ENCODE data around the gene IFITM5.
"Not testable (repeated sequence)": the region's sequence is repeated elsewhere in the genome, so short reads cannot be mapped to it uniquely, and the experiment has no call there.

The IFITM5 gene

DNA sequence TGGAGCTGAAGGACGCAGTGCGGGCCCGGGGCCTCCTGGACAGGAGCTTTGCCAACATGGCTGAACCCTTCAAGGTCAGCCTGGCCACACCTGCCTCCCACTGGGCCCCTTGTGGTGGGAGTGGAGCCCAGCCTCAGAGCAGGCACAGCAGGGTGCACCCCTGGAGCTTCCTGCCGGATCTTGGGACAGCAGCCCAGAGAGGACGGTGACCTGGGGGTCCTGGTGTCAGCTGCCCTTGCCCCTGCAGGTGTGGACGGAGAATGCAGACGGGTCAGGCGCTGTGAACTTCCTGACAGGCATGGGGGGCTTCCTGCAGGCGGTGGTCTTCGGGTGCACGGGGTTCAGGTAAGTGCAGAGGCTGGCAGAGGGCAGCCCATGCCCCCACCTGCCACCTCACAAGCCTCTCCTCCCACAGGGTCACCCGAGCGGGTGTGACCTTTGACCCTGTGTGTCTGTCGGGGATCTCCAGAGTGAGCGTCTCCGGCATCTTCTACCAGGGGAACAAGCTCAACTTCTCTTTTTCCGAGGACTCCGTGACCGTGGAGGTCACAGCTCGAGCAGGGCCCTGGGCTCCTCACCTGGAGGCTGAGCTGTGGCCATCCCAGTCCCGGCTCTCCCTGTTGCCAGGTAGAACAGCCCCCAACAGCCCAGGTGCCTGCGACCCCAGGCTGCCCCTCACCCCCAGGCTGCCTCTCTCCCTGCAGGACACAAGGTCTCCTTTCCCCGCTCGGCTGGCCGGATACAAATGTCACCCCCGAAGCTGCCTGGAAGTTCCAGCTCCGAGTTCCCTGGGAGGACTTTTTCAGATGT is 5.3 kb downstream of the IFITM5 start:
- DNase-seq = no peak

DNA sequence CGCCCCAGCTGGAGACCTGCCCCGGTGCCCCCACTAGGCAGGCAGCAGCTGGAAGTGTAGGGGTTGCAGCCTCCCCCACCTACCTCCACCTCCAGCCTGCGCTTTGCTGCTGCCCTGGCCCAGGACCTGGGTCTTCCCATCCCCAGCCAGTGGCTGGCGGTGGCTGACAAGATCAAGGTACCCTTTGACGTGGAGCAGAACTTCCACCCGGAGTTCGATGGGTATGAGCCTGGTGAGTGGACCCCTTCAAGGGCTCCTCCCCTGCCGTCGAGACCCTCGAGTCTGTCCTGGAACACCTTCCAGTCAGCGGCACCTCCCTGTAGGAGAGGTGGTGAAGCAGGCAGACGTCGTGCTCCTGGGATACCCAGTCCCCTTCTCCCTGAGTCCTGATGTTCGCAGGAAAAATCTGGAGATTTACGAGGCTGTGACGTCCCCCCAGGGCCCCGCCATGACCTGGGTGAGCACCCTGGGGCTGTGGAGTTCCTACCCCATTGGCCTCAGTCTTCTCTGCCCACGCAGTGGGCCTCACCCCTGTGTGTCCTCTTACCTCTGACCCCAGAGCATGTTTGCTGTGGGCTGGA is 6.0 kb downstream of the IFITM5 start:
- DNase-seq = no peak

DNA sequence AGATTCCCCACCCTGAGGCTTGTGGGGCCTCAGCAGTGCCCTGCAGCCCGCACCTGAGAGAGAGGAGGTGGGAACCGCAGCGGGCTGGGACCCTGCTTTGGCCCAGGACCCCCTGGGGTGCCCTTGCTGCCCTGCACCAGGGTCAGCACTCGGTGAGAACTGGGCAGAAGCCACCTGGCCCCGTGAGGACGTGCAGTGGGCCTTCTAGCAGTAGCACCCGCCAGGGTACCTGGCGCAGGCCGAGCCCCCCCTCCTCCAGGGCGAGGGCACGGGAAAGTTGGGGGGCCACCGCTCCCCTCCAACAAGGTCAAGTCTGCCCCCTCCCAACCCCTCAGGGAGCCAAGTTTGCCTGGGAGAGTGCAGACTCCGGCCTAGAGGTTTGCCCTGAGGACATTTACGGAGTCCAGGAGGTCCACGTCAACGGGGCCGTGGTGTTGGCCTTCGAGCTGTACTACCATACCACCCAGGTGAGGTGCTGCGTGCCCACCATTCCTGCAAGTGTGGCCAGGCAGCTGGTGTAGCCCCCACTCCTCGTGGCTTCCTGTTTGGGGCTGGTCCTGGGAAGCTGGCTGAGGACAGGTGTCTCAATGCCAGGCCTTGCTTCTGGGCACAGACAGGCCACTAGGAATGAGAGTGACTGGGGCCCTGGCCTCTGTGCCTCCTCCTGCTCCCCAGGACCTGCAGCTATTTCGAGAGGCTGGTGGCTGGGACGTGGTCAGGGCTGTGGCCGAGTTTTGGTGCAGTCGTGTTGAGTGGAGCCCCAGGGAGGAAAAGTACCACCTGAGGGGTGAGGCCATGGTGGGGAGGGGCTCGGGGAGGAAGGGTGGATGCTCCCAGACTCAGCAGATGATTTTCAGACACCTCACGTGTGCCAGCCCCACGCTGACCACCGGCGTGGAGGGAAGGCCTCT is 6.9 kb downstream of the IFITM5 start:
- DNase-seq = no peak

DNA sequence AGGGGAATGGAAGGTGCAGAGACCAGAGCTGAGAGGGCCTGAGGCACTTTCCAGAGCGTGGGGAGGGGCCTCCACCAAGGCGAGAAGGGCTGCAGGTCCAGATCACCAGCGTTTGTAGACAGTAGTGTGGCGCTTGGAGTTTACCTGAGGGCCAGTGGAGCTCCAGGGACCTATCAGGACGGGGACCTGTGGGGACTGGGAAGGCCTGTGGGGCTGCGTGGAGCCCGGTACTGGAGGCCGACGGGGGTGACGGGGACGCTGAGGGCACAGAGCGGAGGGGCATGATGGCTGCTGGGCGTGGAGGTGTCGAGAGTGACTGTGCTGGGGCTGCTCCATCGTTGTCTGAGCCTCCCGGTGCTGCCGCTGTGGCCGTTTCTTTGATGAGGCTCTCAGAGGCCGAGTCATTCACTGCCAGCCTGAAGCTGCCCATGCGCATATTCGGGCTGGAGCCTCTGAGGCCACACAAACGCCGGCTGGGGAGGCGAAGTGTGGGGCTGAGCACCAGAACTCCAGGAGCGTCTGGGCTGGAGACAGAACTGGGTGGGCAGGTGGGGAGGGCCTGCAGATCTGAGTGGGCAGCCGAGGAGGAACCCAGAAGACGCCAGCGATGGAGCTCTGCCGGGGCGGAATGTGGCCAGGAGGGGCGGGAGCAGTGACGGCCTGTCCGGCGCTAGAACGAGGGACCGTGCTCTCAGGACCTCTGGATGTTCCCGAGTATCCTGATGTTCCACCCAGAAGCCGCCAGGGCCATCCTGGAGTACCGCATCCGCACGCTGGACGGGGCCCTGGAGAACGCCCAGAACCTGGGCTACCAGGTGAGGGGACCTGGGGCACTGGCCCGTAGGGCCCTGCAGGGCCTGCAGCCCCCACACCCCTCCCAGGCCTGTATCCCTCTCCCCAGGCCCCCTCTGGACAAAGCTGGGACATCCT is 7.8 kb downstream of the IFITM5 start:
- DNase-seq = no peak

DNA sequence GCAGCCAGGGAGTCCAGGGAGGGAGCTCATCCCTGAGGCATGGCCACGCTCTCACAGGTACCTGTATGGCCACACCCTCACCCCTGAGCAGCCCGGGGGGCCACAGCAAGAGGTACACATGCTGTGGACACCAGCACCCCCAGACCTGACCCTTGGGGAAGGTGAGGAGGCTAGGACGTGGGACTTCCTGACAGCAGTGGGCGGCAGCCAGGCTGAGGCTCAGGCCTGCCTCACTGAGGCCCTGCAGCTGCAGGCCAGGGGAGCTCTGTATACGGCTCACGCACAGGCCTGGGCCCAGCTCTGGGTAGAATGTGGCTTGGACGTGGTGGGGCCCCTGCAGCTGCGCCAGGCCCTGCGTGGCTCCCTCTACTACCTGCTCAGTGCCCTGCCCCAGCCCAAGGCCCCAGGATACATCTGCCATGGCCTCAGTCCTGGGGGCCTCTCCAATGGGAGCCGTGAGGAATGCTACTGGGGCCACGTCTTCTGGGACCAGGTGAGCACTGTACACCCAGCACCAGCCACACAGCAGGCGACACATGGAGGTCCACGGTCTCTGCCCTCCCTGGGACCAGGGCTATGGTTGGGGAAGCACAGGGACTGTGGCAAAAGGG is 8.6 kb downstream of the IFITM5 start:
- no peak for DNase-seq

DNA sequence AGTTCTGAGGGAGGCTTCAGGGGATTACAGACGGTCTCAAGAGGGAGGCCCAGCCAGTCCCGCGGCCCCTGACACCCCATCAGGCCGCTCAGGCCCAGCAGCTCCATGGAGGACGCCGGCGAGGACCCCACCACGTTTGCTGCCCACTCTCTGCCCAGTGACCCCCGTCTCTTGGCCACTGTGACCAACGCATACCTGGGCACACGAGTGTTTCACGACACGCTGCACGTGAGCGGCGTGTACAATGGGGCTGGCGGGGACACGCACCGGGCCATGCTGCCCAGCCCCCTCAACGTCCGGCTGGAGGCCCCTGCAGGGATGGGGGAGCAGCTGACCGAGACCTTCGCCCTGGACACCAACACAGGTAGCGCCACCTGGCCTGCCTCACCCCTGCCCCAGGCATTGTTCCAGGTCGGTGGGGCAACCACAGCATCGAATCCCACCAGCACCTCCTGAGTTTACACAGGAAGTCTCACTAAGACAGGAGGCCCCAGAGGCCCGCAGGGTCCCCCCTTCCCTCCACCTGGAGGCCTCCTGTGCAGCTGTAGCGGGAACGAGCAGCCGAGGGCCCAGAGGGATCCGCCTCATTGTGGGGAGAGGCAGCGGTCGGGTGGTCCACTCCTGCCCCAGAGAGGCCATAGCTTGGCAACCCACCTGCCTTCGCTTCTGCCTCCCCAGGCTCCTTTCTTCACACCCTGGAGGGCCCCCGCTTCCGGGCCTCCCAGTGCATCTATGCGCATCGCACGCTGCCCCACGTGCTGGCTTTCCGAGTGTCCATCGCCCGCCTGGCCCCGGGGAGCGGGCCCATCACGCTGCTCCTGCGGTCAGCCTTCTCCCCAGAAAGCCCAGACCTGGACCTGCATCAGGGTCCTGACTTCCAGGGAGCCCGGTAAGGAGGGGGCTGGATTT is 9.4 kb downstream of the IFITM5 start:
- DNase-seq = no peak

DNA sequence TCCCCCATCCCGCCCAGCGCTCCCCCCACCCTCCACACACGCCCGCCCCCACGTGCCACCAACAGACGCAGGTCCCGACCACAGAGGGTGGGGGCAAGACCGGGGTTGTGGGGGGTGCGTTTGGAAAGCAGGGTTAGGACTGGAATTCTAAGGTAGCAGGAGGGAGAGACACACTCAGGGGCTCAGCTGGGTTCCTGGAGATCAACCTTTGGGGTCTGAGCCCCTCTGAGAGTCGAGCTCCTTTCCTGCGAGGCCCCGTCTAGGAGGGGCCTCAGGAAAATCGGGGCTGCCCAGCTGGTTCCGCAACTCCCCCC is 10.0 kb downstream of the IFITM5 start:
- DNase-seq = no peak

DNA sequence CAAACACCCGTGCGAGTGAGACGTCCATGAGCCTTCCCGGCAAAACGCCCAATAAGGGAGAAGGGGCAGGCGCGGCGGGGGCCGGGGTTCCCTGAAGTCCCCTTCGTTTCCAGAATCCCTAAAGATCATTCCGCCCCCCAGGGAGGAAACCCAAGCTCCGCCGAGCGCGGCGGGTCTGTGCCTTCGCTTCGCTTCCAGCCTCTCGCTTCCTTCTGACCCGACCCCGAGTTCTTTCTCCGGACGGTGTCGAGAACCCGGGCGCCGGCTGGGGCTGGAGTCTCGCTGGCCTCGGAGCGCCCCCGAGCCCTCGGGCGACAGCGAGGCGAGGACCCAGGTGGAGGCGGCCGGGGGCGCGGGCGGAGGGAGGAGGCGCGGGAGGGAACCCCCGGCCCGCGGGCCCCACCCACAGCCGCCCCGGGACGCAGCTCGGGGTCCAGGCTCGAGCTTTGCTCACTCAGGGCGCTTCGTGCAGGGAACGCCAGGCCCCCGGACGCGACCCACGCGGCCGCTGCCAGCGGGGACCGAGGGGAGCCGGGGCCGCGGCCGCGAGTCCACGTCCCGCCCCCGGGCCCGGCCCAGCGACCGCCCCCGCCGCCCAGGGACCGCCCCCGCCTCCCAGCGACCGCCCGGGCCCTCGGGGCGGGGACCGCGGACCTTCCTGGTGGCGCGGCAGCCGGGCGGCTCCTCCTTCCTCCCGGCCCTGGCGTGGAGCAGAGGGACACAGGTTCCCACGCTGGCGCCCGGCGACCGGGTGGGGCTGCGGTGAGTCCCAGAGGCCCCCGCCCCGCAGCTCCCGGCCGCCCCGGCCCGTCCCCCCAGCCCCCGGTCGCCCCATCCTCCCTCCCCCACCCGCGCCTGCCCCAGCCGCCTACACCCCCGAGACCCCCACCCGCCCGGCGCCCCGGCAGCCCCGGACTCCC is 10.6 kb downstream of the IFITM5 start, which contains the start of gene PGGHG:
PGGHG (plus strand) TSS at position 649 of the 920 bp plus-strand sequence. CDS start 691 bp downstream, outside the sequence.
- DNase-seq = no peak

DNA sequence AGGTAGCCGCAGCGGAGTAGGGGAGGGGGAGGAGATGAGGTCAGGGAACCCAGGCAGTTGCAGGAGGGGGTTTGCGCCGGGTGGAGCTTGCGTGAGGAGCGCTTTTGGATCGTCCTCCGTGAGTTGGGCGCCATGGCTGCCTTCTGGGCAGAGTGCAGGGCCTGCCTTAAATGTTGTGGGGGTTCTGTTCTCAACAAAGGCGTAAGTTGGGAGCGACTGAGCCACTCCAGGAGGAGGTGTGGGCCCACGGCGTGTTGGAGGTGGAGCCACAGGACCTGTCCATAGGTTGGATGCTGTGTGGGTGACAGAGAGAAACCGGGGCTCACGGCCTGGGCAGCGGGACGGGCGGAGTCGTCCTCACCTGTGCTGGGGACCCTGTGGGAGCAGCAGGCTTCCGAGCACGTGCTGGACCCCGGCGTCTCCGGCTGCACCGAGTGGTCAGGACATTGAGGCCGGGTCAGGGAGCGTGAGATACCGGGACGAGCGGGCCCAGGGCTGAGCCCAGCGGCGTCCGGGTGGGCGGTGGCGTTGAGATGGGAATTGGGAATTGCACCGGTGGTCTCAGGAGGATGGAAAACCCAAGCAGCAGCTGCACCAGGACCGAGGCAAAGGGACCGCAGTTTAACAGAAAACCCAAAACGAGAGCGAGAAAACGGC is 11.4 kb downstream of the IFITM5 start:
- DNase-seq = no peak

DNA sequence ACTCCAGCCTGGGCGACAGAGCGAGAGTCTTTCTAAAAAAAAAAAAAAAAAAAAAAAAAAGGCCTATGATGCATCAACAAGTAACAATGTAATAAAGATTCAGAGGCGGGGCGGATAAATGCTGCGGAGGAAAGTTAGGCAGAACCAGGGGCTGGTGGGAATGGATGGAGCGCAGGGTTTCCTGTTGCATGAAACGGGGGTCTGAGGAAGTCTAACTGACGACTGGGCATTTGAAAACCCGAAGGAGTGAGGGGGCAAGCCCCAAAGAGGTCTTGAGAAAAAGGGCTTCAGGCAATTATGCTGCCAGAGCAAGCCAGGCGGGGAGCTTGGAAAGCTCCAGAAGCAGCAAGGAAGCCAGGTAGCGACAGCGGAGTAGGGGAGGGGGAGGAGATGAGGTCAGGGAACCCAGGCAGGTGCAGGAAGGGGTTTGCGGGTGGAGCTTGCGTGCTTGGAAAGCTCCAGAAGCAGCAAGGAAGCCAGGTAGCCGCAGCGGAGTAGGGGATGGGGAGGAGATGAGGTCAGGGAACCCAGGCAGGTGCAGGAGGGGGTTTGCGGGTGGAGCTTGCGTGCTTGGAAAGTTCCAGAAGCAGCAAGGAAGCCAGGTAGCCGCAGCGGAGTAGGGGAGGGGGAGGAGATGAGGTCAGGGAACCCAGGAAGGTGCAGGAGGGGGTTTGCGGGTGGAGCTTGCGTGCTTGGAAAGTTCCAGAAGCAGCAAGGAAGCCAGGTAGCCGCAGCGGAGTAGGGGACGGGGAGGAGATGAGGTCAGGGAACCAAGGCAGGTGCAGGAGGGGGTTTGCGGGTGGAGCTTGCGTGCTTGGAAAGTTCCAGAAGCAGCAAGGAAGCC is 12.1 kb downstream of the IFITM5 start:
- DNase-seq = not testable (repeated sequence)

DNA sequence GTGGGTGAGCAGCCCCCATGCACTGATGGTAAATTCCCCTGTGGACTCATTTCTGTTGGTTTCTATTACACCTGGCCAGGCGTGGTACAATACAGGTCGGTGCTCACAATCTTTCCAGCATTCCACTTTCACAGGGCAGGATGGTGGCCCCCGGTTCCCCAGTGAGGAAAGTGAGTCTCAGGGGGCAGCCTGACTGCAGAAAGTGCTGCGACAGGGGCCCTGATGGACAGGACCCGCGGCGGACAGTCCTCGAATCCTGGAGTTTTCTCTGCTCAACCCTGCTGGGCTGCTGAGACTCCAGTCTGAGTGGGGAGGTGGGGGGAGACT is 13.5 kb downstream of the IFITM5 start:
- DNase-seq = no peak

DNA sequence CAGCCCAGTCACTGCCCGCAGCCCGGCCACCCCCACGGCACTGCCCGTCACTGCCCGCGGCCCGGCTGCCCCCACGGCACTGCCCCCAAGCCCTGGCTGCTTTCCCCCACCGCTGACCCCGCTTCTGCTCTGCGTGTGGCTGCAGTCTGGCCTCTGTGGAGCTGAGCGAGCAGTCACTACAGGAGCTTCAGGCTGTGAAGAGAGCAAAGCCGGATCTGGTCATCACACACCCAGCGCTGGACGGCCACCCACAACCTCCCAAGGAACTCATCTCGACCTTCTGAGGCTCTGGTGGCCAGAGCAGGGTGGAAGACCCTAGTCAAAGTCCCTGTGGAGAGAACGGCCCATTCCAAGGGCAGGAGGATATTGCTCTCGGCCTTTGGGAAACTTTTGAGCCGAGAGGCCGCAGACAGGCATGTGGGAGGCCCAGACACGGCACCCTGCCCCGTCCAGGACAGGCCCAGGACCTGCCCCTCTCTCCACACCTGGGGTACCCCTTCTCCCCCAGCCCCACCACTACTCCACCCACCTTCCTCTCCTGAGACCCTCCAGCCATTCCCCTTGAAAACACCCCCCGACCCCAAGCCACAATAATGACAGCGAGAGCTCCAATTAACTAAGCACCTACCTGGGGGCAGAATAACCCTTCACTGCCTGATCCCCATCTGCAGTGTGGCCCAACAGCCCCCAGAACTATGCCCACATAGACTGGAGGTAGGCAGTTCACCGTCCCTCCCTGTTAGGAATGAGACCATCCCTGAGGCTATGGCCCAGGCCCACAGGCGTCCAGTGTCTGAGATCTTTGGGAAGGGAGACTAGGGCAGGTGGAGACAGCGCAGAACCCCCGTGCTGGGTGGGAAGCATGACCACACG is 14.1 kb downstream of the IFITM5 start:
- no peak for DNase-seq

DNA sequence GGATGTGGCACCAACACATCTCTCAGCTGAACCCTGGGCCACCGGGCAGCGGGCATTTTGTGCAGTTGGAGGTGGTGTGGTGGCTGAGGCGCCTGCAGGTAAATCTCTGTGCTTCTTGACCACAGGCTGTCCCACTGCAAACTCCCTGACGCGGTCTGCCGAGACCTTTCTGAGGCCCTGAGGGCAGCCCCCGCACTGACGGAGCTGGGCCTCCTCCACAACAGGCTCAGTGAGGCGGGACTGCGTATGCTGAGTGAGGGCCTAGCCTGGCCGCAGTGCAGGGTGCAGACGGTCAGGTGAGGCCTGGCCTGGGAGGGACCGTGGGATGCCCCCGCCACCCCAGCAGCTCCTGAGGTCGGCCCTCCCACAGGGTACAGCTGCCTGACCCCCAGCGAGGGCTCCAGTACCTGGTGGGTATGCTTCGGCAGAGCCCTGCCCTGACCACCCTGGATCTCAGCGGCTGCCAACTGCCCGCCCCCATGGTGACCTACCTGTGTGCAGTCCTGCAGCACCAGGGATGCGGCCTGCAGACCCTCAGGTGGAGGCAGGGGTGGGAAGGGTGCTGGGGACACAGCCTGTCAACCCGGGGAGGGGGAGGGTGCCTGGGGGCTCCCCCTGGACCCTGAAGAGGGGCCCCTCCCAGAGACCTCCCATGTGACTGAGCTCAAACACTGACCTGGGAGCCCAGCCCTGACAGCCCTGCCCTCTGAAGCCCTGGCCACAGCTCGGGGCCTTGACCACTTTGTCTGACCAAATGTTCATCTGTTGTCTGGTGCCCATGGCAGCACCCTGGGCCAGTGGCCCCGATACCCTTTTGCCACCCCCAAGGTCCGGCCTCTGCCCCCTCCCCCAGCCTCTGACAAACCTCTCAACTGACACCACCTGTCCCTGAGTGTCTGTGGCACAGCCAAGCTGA is 15.0 kb downstream of the IFITM5 start:
- DNase-seq = no peak

DNA sequence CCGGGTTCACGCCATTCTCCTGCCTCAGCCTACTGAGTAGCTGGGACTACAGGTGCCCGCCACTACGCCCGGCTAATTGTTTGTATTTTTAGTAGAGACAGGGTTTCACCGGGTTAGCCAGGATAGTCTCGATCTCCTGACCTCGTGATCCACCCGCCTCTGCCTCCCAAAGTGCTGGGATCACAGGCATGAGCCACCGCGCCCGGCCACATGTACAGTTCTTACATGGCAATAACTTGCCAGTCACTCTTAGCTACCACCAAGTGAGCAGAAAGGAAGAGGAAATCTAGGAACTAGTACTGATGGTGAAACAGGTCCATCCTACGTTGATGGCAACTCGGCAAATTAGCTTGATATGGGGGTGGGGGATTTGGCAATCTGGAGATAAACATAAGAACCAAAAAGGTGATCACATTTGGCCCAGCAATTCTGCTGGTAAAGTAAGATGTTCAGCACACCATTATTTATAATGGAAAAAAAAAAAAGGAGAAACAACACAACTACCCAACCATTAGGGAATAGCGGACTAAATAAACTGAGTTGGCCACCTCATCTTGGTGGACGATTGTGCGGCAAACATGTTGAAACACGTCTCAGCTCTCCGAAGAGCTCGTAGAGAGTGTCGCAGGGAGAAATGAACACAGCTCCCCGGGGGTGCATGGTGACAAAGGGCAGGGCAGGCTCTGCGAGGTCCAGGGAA is 15.8 kb downstream of the IFITM5 start:
- no peak for DNase-seq

DNA sequence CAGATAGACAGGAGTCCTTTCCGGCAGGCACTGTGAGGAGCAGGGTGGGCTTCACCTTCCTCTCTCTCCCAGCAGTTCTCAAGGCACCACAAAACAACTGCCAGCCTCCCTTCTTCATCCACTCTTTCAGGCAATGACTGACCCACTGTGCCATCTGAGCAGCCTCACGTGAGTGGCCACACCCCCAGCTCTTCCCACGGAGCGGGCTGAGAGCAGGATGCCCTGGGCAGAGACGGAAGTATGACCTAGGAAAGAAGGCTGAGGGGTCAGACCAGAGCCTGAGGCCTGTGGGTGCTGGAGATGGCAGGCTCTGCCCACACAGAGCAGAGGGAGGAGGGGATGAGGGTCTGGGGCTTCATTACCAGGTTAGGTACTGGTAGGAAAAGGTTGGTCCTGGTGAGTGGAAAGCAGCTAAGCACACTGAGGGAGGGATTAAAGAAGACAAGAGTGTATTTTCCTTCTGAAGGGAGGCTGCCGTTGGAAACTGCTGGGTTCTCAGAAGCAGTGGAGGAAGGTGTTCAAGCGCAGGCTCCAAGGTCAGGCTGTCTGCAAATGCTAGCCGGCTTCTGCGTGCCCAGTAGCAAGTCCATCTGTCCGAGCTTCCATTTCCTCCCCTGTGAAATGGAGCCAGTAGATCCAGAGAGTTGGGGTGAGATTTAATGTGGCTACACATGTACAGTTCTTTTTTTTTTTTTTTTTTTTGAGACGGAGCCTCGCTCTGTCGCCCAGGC is 16.5 kb downstream of the IFITM5 start:
- DNase-seq = no peak

All from NCI-H524 treated with DMSO at 0.1 percent for 48 hours (cell line).